Nephron (organoid): ENCODE results near the gene CADM4.

ENCODE experiments used
- H3K27ac Mint-ChIP-seq, 3 experiments: 2 replicates each; pipeline ENCODE4 v1.8.0; 2020; ENCODE audit warnings: mixed read lengths in 3 of 3, mild to moderate bottlenecking in 2 of 3, moderate library complexity in 1 of 3
- H3K27me3 Mint-ChIP-seq: 2 replicates; pipeline ENCODE4 v1.8.0; 2021; ENCODE audit warnings: low read depth, mild to moderate bottlenecking, moderate library complexity, mixed read lengths
- H3K36me3 Mint-ChIP-seq: 2 replicates; pipeline ENCODE4 v1.8.0; 2020; ENCODE audit warnings: low read depth, mixed read lengths
- H3K4me1 Mint-ChIP-seq: 2 replicates; pipeline ENCODE4 v1.8.0; 2020; ENCODE audit warnings: mixed read lengths
- H3K4me3 Mint-ChIP-seq, 3 experiments: 2 replicates each; pipeline ENCODE4 v1.8.0; 2020; ENCODE audit warnings: mild to moderate bottlenecking in 3 of 3, mixed read lengths in 3 of 3, moderate library complexity in 2 of 3
- H3K9me3 Mint-ChIP-seq: 2 replicates; pipeline ENCODE4 v1.8.0; 2020; ENCODE audit warnings: mixed read lengths
- CTCF ChIP-seq, 3 experiments: fragments of 200-600 bp; sonication (generic); IDR thresholded peaks; one replicate each; pipeline ENCODE4 v1.5.0; 2021; ENCODE audit warnings: antibody characterized with exemption in 3 of 3; ENCODE audit not compliant: unreplicated experiment in 3 of 3

Gene CADM4

GRCh38 chr19:43639519-43640423, at the start of gene CADM4:
CADM4 (minus strand) TSS chr19:43639850; CDS start chr19:43639790, 60 bp downstream.
- no peak for TF ChIP-seq CTCF (IDR thresholded peaks at IDR 0.05; ENCODE audit: unreplicated experiment in 3 of 3)
- peaks cover 4% of the 10 kb centered on the region for H3K36me3 Mint-ChIP-seq
- H3K4me3 Mint-ChIP-seq, result peak within 1 kb of the TSS; percentile 91 to 95 (median 92)
- peaks cover 44% of the 10 kb centered on the region for H3K4me1 Mint-ChIP-seq
- H3K27ac Mint-ChIP-seq, result peak within 1 kb of the TSS; percentile 19 to 69 (median 59)
- H3K9me3 Mint-ChIP-seq, result peaks cover 3% of the 10 kb centered on the region
- peaks cover 26% of the 10 kb centered on the region for H3K27me3 Mint-ChIP-seq

GRCh38 chr19:43688059-43688701, 48.5 kb upstream of the CADM4 start:
- Mint-ChIP-seq H3K4me3 (no peak overlapping the region), H3K4me1 (peaks cover 9% of the 10 kb centered on the region), H3K27ac (no peak overlapping the region), H3K36me3 (no peaks in the 10 kb centered on the region), H3K9me3 (peaks cover 16% of the 10 kb centered on the region), H3K27me3 (no peaks in the 10 kb centered on the region)
- TF ChIP-seq CTCF (IDR thresholded peaks at IDR 0.05; ENCODE audit: unreplicated experiment in 3 of 3), result no peak

- no peak for TF ChIP-seq CTCF (IDR thresholded peaks at IDR 0.05; ENCODE audit: unreplicated experiment in 3 of 3)
- Mint-ChIP-seq H3K9me3 (peaks cover 12% of the 10 kb centered on the region), H3K27me3 (no peaks in the 10 kb centered on the region), H3K27ac (peak overlapping the region; percentile 45 to 70 (median 49)), H3K36me3 (no peaks in the 10 kb centered on the region), H3K4me1 (peaks cover 9% of the 10 kb centered on the region), H3K4me3 (no peak overlapping the region)
Observed at GRCh38 chr19:43687660-43687997, 48.0 kb upstream of the CADM4 start.

GRCh38 chr19:43684326-43684725, 44.7 kb upstream of the CADM4 start:
- no peak overlapping the region for H3K27ac Mint-ChIP-seq
- peaks cover 3% of the 10 kb centered on the region for H3K27me3 Mint-ChIP-seq
- no peak for TF ChIP-seq CTCF (IDR thresholded peaks at IDR 0.05; ENCODE audit: unreplicated experiment in 3 of 3)
- H3K9me3 Mint-ChIP-seq, result no peaks in the 10 kb centered on the region
- H3K36me3 Mint-ChIP-seq, result no peaks in the 10 kb centered on the region
- H3K4me3 Mint-ChIP-seq, result no peak overlapping the region
- H3K4me1 Mint-ChIP-seq, result peaks cover 9% of the 10 kb centered on the region

GRCh38 chr19:43683905-43684304, 44.3 kb upstream of the CADM4 start:
- Mint-ChIP-seq H3K27ac (no peak overlapping the region), H3K4me3 (no peak overlapping the region), H3K36me3 (no peaks in the 10 kb centered on the region), H3K9me3 (no peaks in the 10 kb centered on the region), H3K4me1 (peaks cover 9% of the 10 kb centered on the region), H3K27me3 (peaks cover 4% of the 10 kb centered on the region)
- no peak for TF ChIP-seq CTCF (IDR thresholded peaks at IDR 0.05; ENCODE audit: unreplicated experiment in 3 of 3)
